ENCODE results near the gene SFT2D2.

- TF ChIP-seq CTCF (IDR thresholded peaks at IDR 0.05; ENCODE audit: control extremely low read depth in 1 of 3, insufficient read depth in 1 of 3, low read depth in 1 of 3, low read length in 3 of 3) (no peak), MAX (IDR thresholded peaks at IDR 0.05) (no peak), CEBPB (IDR thresholded peaks at IDR 0.05; ENCODE audit: low read depth, low read length) (no peak), SP2 (IDR thresholded peaks at IDR 0.05; ENCODE audit: low read length) (no peak), EZH2 (IDR thresholded peaks at IDR 0.05; ENCODE audit: low read depth, low read length, severe bottlenecking) (no peak), YY1 (IDR thresholded peaks at IDR 0.05; ENCODE audit: low read depth, low read length) (no peak)
These were observed 22.7 kb upstream of the SFT2D2 start for GRCh38 chr1:168202941-168203654.

Data from H1 (cell line).